Placental pericyte (primary cell): Measurements from ENCODE around the gene FAM240B. TPM values are rescaled to one million over a fixed set of nuclear protein-coding genes. Genes with fewer than 3 reads are reported as not detected.

Experiments
- small RNA-seq: library from RNA; depleted of rRNA; stranded (forward); fragments of <200 nt; gene quantifications from one replicate; pipeline ENCODE3, GENCODE V24; 2012; ENCODE audit warnings: low replicate concordance
- total RNA-seq: library from RNA; depleted of rRNA; stranded (reverse); fragments of >200 nt; gene quantifications from 2 replicates; pipeline ENCODE4 v1.2.3, GENCODE V29; 2012

Gene FAM240B
- not detected in 2 replicates for total RNA-seq

GRCh38 chr9:38720083-38720745 is at the start of gene FAM240B:
FAM240B (minus strand) TSS chr9:38720133; CDS start chr9:38703999, 16,134 bp downstream.

Small RNA genes within 50 kb of the gene (small RNA-seq; reads per million reads assigned to genes)
- gene RNU6-765P: not detected

Other genes starting within 250 kb of the FAM240B start
- not detected in 2 replicates for gene ANKRD18A, start 99.5 kb downstream of the FAM240B start, total RNA-seq